K562 (cell line): ENCODE data around the gene ZNF775. TPM values are rescaled to one million over a fixed set of nuclear protein-coding genes. Genes with fewer than 3 reads are reported as not detected.

Source experiments
- ATAC-seq: fragments of 200-7000 bp; cut with Tn5 transposase; 3 replicates; pipeline ENCODE4 v1.9.1; 2020; ENCODE audit warnings: moderate library complexity
- BruUV-seq: library from RNA; stranded (reverse); fragments of 400-500 nt; replicated peaks from 2 replicates; lab custom pipeline; 2021; lab: Mats Ljungman, UMichigan
- CTCF ChIA-PET: fragments of 300-600 bp; formaldehyde crosslinking; extraction: SDS; loops from one replicate; lab custom pipeline; 2021; ENCODE audit warnings: low intra/inter-chr PET ratio; lab: Yijun Ruan, JAX
- POLR2A ChIA-PET: fragments of 300-600, 350-650 bp; sonication (Branson Sonifier 250); formaldehyde crosslinking; extraction: SDS; loops from one replicate; lab custom pipeline; 2021; ENCODE audit warnings: antibody characterized with exemption, inconsistent platforms; lab: Yijun Ruan, JAX
- DNase-seq, 4 experiments: peaks; one replicate each; pipeline versions ENCODE4 v3.0.0 to v3.0.0-alpha.2; 2011 to 2018; ENCODE audit warnings: low spot score in 3 of 4, mixed read lengths in 3 of 4; ENCODE audit errors: extremely low read depth in 1 of 4
- FAIRE-seq: peaks from 2 replicates; lab custom pipeline; 2011; peaks lifted over from hg19 to GRCh38; lab: Jason Lieb, UNC
- H2AFZ ChIP-seq: 2 replicates; pipeline ENCODE4 v1.6.0; 2011; ENCODE audit warnings: low read depth, low read length, control low read depth, inconsistent platforms
- H3K27ac ChIP-seq: fragments of 200-600 bp; 3 replicates; pipeline ENCODE4 v1.8.0; 2011; ENCODE audit warnings: low read depth, mild to moderate bottlenecking, control low read depth, inconsistent platforms, low read length, moderate library complexity, mixed read lengths; ENCODE audit errors: extremely low read depth
- H3K27me3 ChIP-seq, 2 experiments: fragments of 300-600 bp in 1 of 2; 2 replicates in 1 of 2; 3 replicates in 1 of 2; pipeline versions ENCODE4 v1.6.0 to v1.8.0; 2011; ENCODE audit warnings: inconsistent platforms in 2 of 2, low read length in 2 of 2, mild to moderate bottlenecking in 1 of 2, mixed read lengths in 1 of 2, moderate library complexity in 1 of 2; ENCODE audit not compliant: control insufficient read depth in 2 of 2, insufficient read depth in 2 of 2
- H3K36me3 ChIP-seq: fragments of 300-600 bp; 3 replicates; pipeline ENCODE4 v1.8.0; 2011; ENCODE audit warnings: mild to moderate bottlenecking, low read length, inconsistent platforms; ENCODE audit not compliant: control insufficient read depth, insufficient read depth
- H3K4me1 ChIP-seq, 2 experiments: fragments of 200-600 bp in 1 of 2; replicated peaks in 1 of 2; 2 replicates in 1 of 2; 3 replicates in 1 of 2; pipeline versions ENCODE4 v1.5.1 to v1.8.0; 2011; ENCODE audit warnings: inconsistent platforms in 2 of 2, low read length in 2 of 2, mild to moderate bottlenecking in 1 of 2, mixed read lengths in 1 of 2, moderate library complexity in 1 of 2; ENCODE audit not compliant: control insufficient read depth in 2 of 2, insufficient read depth in 2 of 2
- H3K4me2 ChIP-seq: 2 replicates; pipeline ENCODE4 v1.6.1; 2011; ENCODE audit warnings: low read length, control low read depth, inconsistent platforms, mixed read lengths; ENCODE audit not compliant: insufficient read depth
- H3K4me3 ChIP-seq: fragments of 200-600 bp; sonication (generic), shearing (Covaris generic); 2 replicates; pipeline ENCODE4 v1.5.1; 2016; ENCODE audit warnings: control low read depth, inconsistent platforms
- H3K79me2 ChIP-seq: fragments of 200-600 bp; 3 replicates; pipeline ENCODE4 v1.8.0; 2011; ENCODE audit warnings: low read length, inconsistent platforms; ENCODE audit not compliant: control insufficient read depth, insufficient read depth
- H3K9ac ChIP-seq, 2 experiments: 2 replicates each; pipeline versions ENCODE4 v1.6.0 to v1.6.1; 2011; ENCODE audit warnings: low read depth in 2 of 2, low read length in 2 of 2, control low read depth in 1 of 2, inconsistent platforms in 1 of 2, mild to moderate bottlenecking in 1 of 2, mixed read lengths in 1 of 2; ENCODE audit not compliant: insufficient read depth in 1 of 2
- H3K9me1 ChIP-seq: one replicate; pipeline ENCODE4 v1.6.0; 2011; ENCODE audit warnings: inconsistent platforms, mild to moderate bottlenecking, low read length, moderate library complexity; ENCODE audit not compliant: control insufficient read depth, insufficient read depth
- H3K9me3 ChIP-seq: replicated peaks from 2 replicates; pipeline ENCODE4 v1.5.1; 2011; ENCODE audit warnings: low read depth, low read length, inconsistent platforms; ENCODE audit not compliant: control insufficient read depth, insufficient read depth
- H4K20me1 ChIP-seq: replicated peaks from 2 replicates; pipeline ENCODE4 v1.6.1; 2011; ENCODE audit warnings: low read length, inconsistent platforms, mixed read lengths; ENCODE audit not compliant: control insufficient read depth, insufficient read depth
- BDP1 ChIP-seq: IDR thresholded peaks from 3 replicates; pipeline ENCODE4 v1.6.1; 2011; ENCODE audit not compliant: insufficient read length, insufficient read depth
- BRD4 ChIP-seq: fragments of 200-600 bp; sonication (generic); IDR thresholded peaks from 2 replicates; pipeline ENCODE4 v1.6.1; 2017; ENCODE audit warnings: inconsistent platforms
- FOXA3 ChIP-seq, 2 experiments: fragments of 450-650 bp in 1 of 2; sonication (generic) in 1 of 2; formaldehyde crosslinking; IDR thresholded peaks in 1 of 2; conservative IDR thresholded peaks in 1 of 2; 2 replicates each; pipeline versions ENCODE4 v1.4.0 to v1.8.0; 2020 to 2022; ENCODE audit warnings: mild to moderate bottlenecking in 2 of 2, missing genetic modification reagents in 1 of 2
- FOXP1 ChIP-seq: sonication (generic); formaldehyde crosslinking; IDR thresholded peaks from 2 replicates; pipeline ENCODE4 v1.8.0; 2022; ENCODE audit warnings: mild to moderate bottlenecking, missing genetic modification reagents
- HNRNPL ChIP-seq: fragments of 200-400 bp; formaldehyde crosslinking; IDR thresholded peaks from 2 replicates; pipeline ENCODE4 v1.6.1; 2017; ENCODE audit warnings: low read depth, mild to moderate bottlenecking, low read length
- KDM5B ChIP-seq: fragments of 200-600 bp; sonication (generic); IDR thresholded peaks from 2 replicates; pipeline ENCODE4 v1.6.1; 2012; ENCODE audit warnings: low read depth, mild to moderate bottlenecking, moderate library complexity, low read length, control low read depth, inconsistent platforms; ENCODE audit not compliant: insufficient replicate concordance
- POLR2G ChIP-seq: fragments of 200-400 bp; formaldehyde crosslinking; IDR thresholded peaks from 2 replicates; pipeline ENCODE4 v1.6.1; 2017; ENCODE audit warnings: low read depth, mild to moderate bottlenecking, antibody characterized with exemption, low read length, moderate library complexity
- PRPF4 ChIP-seq: fragments of 200-400 bp; formaldehyde crosslinking; IDR thresholded peaks from one replicate; pipeline ENCODE4 v1.6.1; 2017; ENCODE audit warnings: low read length, low read depth, mild to moderate bottlenecking; ENCODE audit not compliant: insufficient read depth, poor library complexity, severe bottlenecking
- RB1 ChIP-seq: fragments of 450-650 bp; IDR thresholded peaks from 2 replicates; pipeline ENCODE4 v1.6.1; 2017; ENCODE audit warnings: low read depth, mild to moderate bottlenecking
- RBFOX2 ChIP-seq: fragments of 200-400 bp; formaldehyde crosslinking; IDR thresholded peaks from 2 replicates; pipeline ENCODE4 v1.6.1; 2017; ENCODE audit warnings: low read depth, mild to moderate bottlenecking, low read length, moderate library complexity
- SP1 ChIP-seq: sonication (generic); formaldehyde crosslinking; IDR thresholded peaks from 2 replicates; pipeline ENCODE4 v1.8.1; 2022; ENCODE audit warnings: mild to moderate bottlenecking, missing genetic modification reagents
- TEAD4 ChIP-seq, 2 experiments: sonication (generic) in 1 of 2; formaldehyde crosslinking in 1 of 2; IDR thresholded peaks; 2 replicates each; pipeline versions ENCODE4 v1.6.1 to v1.8.0; 2012 to 2022; ENCODE audit warnings: borderline replicate concordance in 1 of 2, inconsistent platforms in 1 of 2, low read length in 1 of 2, mild to moderate bottlenecking in 1 of 2, missing genetic modification reagents in 1 of 2
- ZFX ChIP-seq: sonication (generic); formaldehyde crosslinking; IDR thresholded peaks from 2 replicates; pipeline ENCODE4 v1.8.0; 2022; ENCODE audit warnings: mild to moderate bottlenecking, missing genetic modification reagents, moderate library complexity
- ZNF143 ChIP-seq: sonication (generic); formaldehyde crosslinking; IDR thresholded peaks from 2 replicates; pipeline ENCODE4 v1.9.0; 2022; ENCODE audit warnings: mild to moderate bottlenecking, missing genetic modification reagents
- ZNF436 ChIP-seq: fragments of 250-450, 450-650 bp; sonication (Bioruptor Pico); formaldehyde crosslinking; IDR thresholded peaks from 2 replicates; pipeline ENCODE4 v1.7.0; 2020; ENCODE audit warnings: mild to moderate bottlenecking
- WGBS: fragments of 100-300 bp; shearing (Covaris generic); methylation state at CpG from one replicate; pipeline ENCODE4 v1.1.6; 2016; ENCODE audit warnings: low coverage, mixed read lengths; ENCODE audit not compliant: insufficient coverage; ENCODE audit errors: missing lambda C conversion rate; 5-methylcytosine and 5-hydroxymethylcytosine counted together
- in situ Hi-C: fragments of 300-500 bp; cut with MboI; formaldehyde crosslinking; loops from 4 replicates; pipeline ENCODE4 v1.15.0; 2018; ENCODE audit warnings: inconsistent platforms, mixed read lengths
- intact Hi-C: fragments of 100-400 bp; cut with micrococcal nuclease; formaldehyde crosslinking; loops from 2 replicates; pipeline ENCODE4 v1.14.2; 2022
- polyA plus RNA-seq, 8 experiments: library from polyadenylated mRNA; depleted of rRNA in 4 of 8; stranded (reverse) in 5 of 8; unstranded in 3 of 8; fragments of >200 nt; fragmentation: Nextera tagmentation in 2 of 8; fragmentation: Illumina TruSeq in 1 of 8; extraction: Ambion mirVana in 2 of 8; extraction: Trizol in 1 of 8; gene quantifications; 2 replicates each; pipeline versions ENCODE4 v1.2.1 to v1.2.3, GENCODE V29; 2011 to 2014; ENCODE audit warnings: inconsistent platforms in 1 of 8, missing spikeins in 1 of 8
- total RNA-seq, 7 experiments: library from RNA; depleted of rRNA in 6 of 7; stranded (reverse); fragments of >200 nt in 6 of 7; fragmentation: Illumina TruSeq in 2 of 7; extraction: Trizol in 2 of 7; gene quantifications; 2 replicates each; pipeline versions ENCODE4 v1.2.1 to v1.2.3, GENCODE V29; 2011 to 2021; ENCODE audit warnings: low replicate concordance in 1 of 7
- TF ChIP-seq, protein P1 (sequence below): fragments of 450-650 bp; IDR thresholded peaks from 2 replicates; pipeline ENCODE4 v1.6.1; 2016; ENCODE audit warnings: missing biosample characterization, missing genetic modification characterization

Gene ZNF775
- total and polyA plus RNA-seq, 9 of the 15 experiments (the other 6 are each of a cell fraction or from before 2014, with no cell fraction given), result 0.04 to 18.7 (median 4.9) TPM

DNA sequence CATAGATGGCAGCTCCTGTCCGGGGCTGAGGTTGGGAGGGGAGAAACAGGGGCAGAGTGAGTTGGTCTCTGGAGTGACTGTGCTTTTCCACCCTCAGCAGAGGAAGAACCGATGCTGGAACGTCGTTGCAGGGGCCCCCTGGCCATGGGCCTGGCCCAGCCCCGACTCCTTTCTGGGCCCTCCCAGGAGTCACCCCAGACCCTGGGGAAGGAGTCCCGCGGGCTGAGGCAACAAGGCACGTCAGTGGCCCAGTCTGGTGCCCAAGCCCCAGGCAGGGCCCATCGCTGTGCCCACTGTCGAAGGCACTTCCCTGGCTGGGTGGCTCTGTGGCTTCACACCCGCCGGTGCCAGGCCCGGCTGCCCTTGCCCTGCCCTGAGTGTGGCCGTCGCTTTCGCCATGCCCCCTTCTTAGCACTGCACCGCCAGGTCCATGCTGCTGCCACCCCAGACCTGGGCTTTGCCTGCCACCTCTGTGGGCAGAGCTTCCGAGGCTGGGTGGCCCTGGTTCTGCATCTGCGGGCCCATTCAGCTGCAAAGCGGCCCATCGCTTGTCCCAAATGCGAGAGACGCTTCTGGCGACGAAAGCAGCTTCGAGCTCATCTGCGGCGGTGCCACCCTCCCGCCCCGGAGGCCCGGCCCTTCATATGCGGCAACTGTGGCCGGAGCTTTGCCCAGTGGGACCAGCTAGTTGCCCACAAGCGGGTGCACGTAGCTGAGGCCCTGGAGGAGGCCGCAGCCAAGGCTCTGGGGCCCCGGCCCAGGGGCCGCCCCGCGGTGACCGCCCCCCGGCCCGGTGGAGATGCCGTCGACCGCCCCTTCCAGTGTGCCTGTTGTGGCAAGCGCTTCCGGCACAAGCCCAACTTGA, 7.8 kb upstream of the ZNF775 start:
- intact Hi-C loops, result no loop called here
- TF ChIP-seq KDM5B, result peak; percentile 3
- TF ChIP-seq ZFX (CRISPR knock-in tag), result 0 out of 2 replicates have a peak, but pooled peaks have one; percentile 13
- TF ChIP-seq TEAD4 (IDR thresholded peaks at IDR 0.05; ENCODE audit: low read length), result no peak
- 0 out of 2 replicates have a peak, but pooled peaks have one; percentile 71 for TF ChIP-seq TEAD4 (CRISPR knock-in tag; IDR thresholded peaks at IDR 0.05; ENCODE audit: borderline replicate concordance)
- 0 out of 2 replicates have a peak, but pooled peaks have one; percentile 5 for TF ChIP-seq POLR2G
- 0 out of 4 replicates have a peak, but pooled peaks of 1 of the 2 experiments have one; percentile 71 for TF ChIP-seq FOXA3 (CRISPR knock-in tag; conservative IDR thresholded peaks at IDR 0.05 in 1 of 2, IDR thresholded peaks at IDR 0.05 in 1 of 2)
- TF ChIP-seq FOXP1 (CRISPR knock-in tag), result no peak
- TF ChIP-seq ZNF436, result no peak
- TF ChIP-seq BRD4, result no peak
- TF ChIP-seq, protein P1, sequence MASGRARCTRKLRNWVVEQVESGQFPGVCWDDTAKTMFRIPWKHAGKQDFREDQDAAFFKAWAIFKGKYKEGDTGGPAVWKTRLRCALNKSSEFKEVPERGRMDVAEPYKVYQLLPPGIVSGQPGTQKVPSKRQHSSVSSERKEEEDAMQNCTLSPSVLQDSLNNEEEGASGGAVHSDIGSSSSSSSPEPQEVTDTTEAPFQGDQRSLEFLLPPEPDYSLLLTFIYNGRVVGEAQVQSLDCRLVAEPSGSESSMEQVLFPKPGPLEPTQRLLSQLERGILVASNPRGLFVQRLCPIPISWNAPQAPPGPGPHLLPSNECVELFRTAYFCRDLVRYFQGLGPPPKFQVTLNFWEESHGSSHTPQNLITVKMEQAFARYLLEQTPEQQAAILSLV (tag), result no peak
- no peak for TF ChIP-seq BDP1
- peak; percentile 91 for TF ChIP-seq HNRNPL
- TF ChIP-seq SP1 (CRISPR knock-in tag), result no peak
- no peak for TF ChIP-seq RB1
- TF ChIP-seq ZNF143, result peak; percentile 38; the same call in 1 of the 2 replicates
- peak; percentile 33 for TF ChIP-seq RBFOX2
- TF ChIP-seq PRPF4, result peak; percentile 14
- TF ChIP-seq, all 486 proteins: peak for 9
- ChIA-PET POLR2A (interaction anchor here (0.5 to 3.5 kb wide), 7 partner anchors 9 to 137 kb away, joined by 3 to 20 read pairs (median 3); no protein-coding TSS in a partner anchor), CTCF (no interaction called here)
- H3K4me2 ChIP-seq, result 0 out of 2 replicates have a peak overlapping the region, but pooled peaks have one; percentile 100
- peaks cover 53 to 64% of the 10 kb centered on the region in 2 experiments for H3K4me1 ChIP-seq
- no TSS peak for BruUV-seq
- no peak for FAIRE-seq
- in situ Hi-C loops, result no loop called here
- peak overlapping the region; percentile 15 to 50; a peak in 1 of 4 replicates for H3K9ac ChIP-seq
- DNase-seq, result peak in 1 of 4 experiments; percentile 15
- H3K79me2 ChIP-seq, result peaks cover 66% of the 10 kb centered on the region
- no peak overlapping the region for H3K27ac ChIP-seq
- no peaks in the 10 kb centered on the region for H3K27me3 ChIP-seq
- H3K9me1 ChIP-seq, result no peaks in the 10 kb centered on the region
- no peaks in the 10 kb centered on the region for H3K9me3 ChIP-seq
- ATAC-seq, result no peak
- H2AFZ ChIP-seq, result no peak overlapping the region
- WGBS, result 96% methylated on average over 39 of the region's 48 CpGs
- peaks cover 66% of the 10 kb centered on the region for H3K36me3 ChIP-seq
- H3K4me3 ChIP-seq, result no peak overlapping the region
- no peaks in the 10 kb centered on the region; the same call in 1 of the 2 replicates for H4K20me1 ChIP-seq
